K562 (cell line): ENCODE data around the gene EML1. TPM values are rescaled to one million over a fixed set of nuclear protein-coding genes. Genes with fewer than 3 reads are reported as not detected.

Experiments used
- CAMTA2 ChIP-seq: fragments of 250-450 bp; sonication (Bioruptor Pico); conservative IDR thresholded peaks from 2 replicates; pipeline ENCODE4 v1.5.1; 2022
- CXXC5 ChIP-seq: fragments of 250-450 bp; sonication (Bioruptor Pico); IDR thresholded peaks from 2 replicates; pipeline ENCODE4 v1.8.0; 2022; ENCODE audit warnings: inconsistent platforms, mild to moderate bottlenecking, moderate library complexity
- GTF2F1 ChIP-seq: IDR thresholded peaks from 2 replicates; pipeline ENCODE4 v1.6.1; 2011; ENCODE audit warnings: low read depth, low read length, improper control_type of control experiment
- MCM2 ChIP-seq: fragments of 450-650 bp; IDR thresholded peaks from 2 replicates; pipeline ENCODE4 v1.6.1; 2017; ENCODE audit warnings: low read depth, mild to moderate bottlenecking
- NR1H2 ChIP-seq: sonication (generic); formaldehyde crosslinking; IDR thresholded peaks from 2 replicates; pipeline ENCODE4 v1.4.0; 2020; ENCODE audit warnings: mild to moderate bottlenecking, missing genetic modification reagents
- polyA plus RNA-seq, 8 experiments: library from polyadenylated mRNA; depleted of rRNA in 4 of 8; stranded (reverse) in 5 of 8; unstranded in 3 of 8; fragments of >200 nt; fragmentation: Nextera tagmentation in 2 of 8; fragmentation: Illumina TruSeq in 1 of 8; extraction: Ambion mirVana in 2 of 8; extraction: Trizol in 1 of 8; gene quantifications; 2 replicates each; pipeline versions ENCODE4 v1.2.1 to v1.2.3, GENCODE V29; 2011 to 2014; ENCODE audit warnings: inconsistent platforms in 1 of 8, missing spikeins in 1 of 8
- total RNA-seq, 7 experiments: library from RNA; depleted of rRNA in 6 of 7; stranded (reverse); fragments of >200 nt in 6 of 7; fragmentation: Illumina TruSeq in 2 of 7; extraction: Trizol in 2 of 7; gene quantifications; 2 replicates each; pipeline versions ENCODE4 v1.2.1 to v1.2.3, GENCODE V29; 2011 to 2021; ENCODE audit warnings: low replicate concordance in 1 of 7
- TF ChIP-seq, protein P1 (sequence below): fragments of 250-450 bp; sonication (Bioruptor Pico); IDR thresholded peaks from 2 replicates; pipeline ENCODE4 v1.4.0; 2020; ENCODE audit warnings: mild to moderate bottlenecking, moderate library complexity, borderline replicate concordance
- TF ChIP-seq, protein P2 (sequence below): IDR thresholded peaks from 3 replicates; pipeline ENCODE4 v1.6.1; 2011; ENCODE audit warnings: borderline replicate concordance, mild to moderate bottlenecking, moderate library complexity; ENCODE audit not compliant: insufficient read length; ENCODE audit errors: extremely low read depth

EML1 gene
- total and polyA plus RNA-seq, 9 of the 15 experiments (the other 6 are each of a cell fraction or from before 2014, with no cell fraction given), result 0.01 to 0.35 (median 0.07) TPM; not detected in 2

GRCh38 chr14:99888149-99888548 lies 94.9 kb downstream of the EML1 start (continued):
- TF ChIP-seq, protein P1, sequence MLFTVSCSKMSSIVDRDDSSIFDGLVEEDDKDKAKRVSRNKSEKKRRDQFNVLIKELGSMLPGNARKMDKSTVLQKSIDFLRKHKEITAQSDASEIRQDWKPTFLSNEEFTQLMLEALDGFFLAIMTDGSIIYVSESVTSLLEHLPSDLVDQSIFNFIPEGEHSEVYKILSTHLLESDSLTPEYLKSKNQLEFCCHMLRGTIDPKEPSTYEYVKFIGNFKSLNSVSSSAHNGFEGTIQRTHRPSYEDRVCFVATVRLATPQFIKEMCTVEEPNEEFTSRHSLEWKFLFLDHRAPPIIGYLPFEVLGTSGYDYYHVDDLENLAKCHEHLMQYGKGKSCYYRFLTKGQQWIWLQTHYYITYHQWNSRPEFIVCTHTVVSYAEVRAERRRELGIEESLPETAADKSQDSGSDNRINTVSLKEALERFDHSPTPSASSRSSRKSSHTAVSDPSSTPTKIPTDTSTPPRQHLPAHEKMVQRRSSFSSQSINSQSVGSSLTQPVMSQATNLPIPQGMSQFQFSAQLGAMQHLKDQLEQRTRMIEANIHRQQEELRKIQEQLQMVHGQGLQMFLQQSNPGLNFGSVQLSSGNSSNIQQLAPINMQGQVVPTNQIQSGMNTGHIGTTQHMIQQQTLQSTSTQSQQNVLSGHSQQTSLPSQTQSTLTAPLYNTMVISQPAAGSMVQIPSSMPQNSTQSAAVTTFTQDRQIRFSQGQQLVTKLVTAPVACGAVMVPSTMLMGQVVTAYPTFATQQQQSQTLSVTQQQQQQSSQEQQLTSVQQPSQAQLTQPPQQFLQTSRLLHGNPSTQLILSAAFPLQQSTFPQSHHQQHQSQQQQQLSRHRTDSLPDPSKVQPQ (CRISPR knock-in tag), result no peak
- TF ChIP-seq, protein P2, sequence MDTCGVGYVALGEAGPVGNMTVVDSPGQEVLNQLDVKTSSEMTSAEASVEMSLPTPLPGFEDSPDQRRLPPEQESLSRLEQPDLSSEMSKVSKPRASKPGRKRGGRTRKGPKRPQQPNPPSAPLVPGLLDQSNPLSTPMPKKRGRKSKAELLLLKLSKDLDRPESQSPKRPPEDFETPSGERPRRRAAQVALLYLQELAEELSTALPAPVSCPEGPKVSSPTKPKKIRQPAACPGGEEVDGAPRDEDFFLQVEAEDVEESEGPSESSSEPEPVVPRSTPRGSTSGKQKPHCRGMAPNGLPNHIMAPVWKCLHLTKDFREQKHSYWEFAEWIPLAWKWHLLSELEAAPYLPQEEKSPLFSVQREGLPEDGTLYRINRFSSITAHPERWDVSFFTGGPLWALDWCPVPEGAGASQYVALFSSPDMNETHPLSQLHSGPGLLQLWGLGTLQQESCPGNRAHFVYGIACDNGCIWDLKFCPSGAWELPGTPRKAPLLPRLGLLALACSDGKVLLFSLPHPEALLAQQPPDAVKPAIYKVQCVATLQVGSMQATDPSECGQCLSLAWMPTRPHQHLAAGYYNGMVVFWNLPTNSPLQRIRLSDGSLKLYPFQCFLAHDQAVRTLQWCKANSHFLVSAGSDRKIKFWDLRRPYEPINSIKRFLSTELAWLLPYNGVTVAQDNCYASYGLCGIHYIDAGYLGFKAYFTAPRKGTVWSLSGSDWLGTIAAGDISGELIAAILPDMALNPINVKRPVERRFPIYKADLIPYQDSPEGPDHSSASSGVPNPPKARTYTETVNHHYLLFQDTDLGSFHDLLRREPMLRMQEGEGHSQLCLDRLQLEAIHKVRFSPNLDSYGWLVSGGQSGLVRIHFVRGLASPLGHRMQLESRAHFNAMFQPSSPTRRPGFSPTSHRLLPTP, result no peak
- no peak for TF ChIP-seq NR1H2 (CRISPR knock-in tag)
- TF ChIP-seq CXXC5 (CRISPR knock-in tag), result no peak
- no peak for TF ChIP-seq GTF2F1
- TF ChIP-seq MCM2, result no peak
- no peak for TF ChIP-seq CAMTA2
